Measurements from ENCODE around the gene VSTM2L.

GRCh38 chr20:37988306-37988954, 85.5 kb downstream of the VSTM2L start:
- no peak for TF ChIP-seq CTCF (IDR thresholded peaks at IDR 0.05)
- no peak for TF ChIP-seq ZFX (IDR thresholded peaks at IDR 0.05; ENCODE audit: borderline replicate concordance)

Measured in 22Rv1 (cell line).